AG04449 (cell line): ENCODE measurements around the gene UBE2O.

Source experiments
- CTCF ChIA-PET: fragments of 350-600 bp; formaldehyde crosslinking; extraction: SDS; loops from one replicate; lab custom pipeline; 2021; ENCODE audit warnings: antibody characterized with exemption; lab: Yijun Ruan, JAX
- POLR2A ChIA-PET: fragments of 400-600, 350-600 bp; formaldehyde crosslinking; extraction: SDS; loops from one replicate; lab custom pipeline; 2020; ENCODE audit warnings: antibody characterized with exemption, inconsistent platforms; lab: Yijun Ruan, JAX
- DNase-seq: peaks from one replicate; pipeline ENCODE4 v3.0.0-alpha.2; 2010; ENCODE audit warnings: low read depth, low spot score
- H3K4me3 ChIP-seq: 2 replicates; pipeline ENCODE4 v1.5.1; 2011; ENCODE audit warnings: low read depth, mild to moderate bottlenecking, control low read depth, low read length
- TF ChIP-seq, protein P1 (sequence below): IDR thresholded peaks from one replicate; pipeline ENCODE4 v1.5.1; 2011; ENCODE audit warnings: mild to moderate bottlenecking, moderate library complexity, low read length, control low read depth, inconsistent platforms; ENCODE audit not compliant: insufficient read depth; ENCODE audit errors: missing control alignments

The UBE2O gene

DNA sequence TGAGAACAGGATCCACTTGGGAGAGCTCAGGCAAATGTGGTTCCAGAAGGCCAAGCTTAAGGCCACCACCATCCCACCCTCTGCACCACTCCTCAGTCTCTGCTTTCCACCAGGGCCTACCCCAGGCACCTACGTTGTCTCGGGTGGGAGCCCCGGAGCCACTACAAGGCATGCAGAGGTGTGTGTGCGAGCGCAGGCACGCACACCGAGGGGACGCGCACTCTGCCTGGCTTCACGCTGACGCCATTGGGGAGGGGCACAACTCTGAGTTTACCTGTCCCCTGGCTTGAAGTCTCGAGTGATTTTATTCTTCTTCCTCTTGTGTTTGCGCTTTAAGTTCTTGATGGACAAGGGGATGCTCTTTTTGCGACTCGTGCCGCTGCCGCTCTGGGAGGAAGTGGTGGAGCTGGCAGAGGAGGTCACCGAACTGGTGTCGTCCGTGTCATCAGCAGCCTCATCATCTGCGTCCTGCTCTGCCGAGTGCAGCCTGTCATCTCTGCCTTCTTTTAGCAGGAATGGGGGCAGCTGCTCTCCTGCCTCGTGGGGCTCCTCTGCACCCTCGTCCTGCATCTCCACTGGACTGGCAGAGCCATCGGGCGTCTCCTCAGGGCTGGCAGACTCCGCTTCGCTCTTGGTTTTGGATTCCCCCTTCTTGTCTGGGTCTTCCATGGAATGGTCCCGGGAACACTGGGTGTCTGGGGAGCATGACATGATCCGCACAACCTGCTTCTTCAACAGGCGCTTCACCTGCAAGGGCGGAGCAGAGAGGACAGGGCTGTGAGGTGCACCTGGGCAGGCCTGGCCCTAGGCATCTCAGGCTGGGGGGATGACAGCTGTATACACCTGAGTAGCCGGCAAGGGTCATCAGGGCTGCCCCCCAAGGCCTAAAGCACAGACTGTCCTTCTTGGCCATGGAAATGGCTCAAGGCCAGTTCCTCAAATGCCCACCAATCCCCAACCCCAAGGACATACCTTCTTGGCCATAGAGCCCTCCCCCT is 53.5 kb downstream of the UBE2O start:
- no peak for DNase-seq
- POLR2A ChIA-PET: interaction anchor here (1.8 kb wide), 1 partner anchor 13 kb away, joined by 8 read pairs; no protein-coding TSS in a partner anchor
- TF ChIP-seq, protein P1, sequence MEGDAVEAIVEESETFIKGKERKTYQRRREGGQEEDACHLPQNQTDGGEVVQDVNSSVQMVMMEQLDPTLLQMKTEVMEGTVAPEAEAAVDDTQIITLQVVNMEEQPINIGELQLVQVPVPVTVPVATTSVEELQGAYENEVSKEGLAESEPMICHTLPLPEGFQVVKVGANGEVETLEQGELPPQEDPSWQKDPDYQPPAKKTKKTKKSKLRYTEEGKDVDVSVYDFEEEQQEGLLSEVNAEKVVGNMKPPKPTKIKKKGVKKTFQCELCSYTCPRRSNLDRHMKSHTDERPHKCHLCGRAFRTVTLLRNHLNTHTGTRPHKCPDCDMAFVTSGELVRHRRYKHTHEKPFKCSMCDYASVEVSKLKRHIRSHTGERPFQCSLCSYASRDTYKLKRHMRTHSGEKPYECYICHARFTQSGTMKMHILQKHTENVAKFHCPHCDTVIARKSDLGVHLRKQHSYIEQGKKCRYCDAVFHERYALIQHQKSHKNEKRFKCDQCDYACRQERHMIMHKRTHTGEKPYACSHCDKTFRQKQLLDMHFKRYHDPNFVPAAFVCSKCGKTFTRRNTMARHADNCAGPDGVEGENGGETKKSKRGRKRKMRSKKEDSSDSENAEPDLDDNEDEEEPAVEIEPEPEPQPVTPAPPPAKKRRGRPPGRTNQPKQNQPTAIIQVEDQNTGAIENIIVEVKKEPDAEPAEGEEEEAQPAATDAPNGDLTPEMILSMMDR: no peak
- H3K4me3 ChIP-seq: no peak overlapping the region
- CTCF ChIA-PET: interaction anchor here (0.6 to 32.3 kb wide), 20 partner anchors 7 to 257 kb away, joined by 3 to 851 read pairs (median 14); partner anchors contain the start of genes AANAT, PRPSAP1, QRICH2 and RHBDF2

DNA sequence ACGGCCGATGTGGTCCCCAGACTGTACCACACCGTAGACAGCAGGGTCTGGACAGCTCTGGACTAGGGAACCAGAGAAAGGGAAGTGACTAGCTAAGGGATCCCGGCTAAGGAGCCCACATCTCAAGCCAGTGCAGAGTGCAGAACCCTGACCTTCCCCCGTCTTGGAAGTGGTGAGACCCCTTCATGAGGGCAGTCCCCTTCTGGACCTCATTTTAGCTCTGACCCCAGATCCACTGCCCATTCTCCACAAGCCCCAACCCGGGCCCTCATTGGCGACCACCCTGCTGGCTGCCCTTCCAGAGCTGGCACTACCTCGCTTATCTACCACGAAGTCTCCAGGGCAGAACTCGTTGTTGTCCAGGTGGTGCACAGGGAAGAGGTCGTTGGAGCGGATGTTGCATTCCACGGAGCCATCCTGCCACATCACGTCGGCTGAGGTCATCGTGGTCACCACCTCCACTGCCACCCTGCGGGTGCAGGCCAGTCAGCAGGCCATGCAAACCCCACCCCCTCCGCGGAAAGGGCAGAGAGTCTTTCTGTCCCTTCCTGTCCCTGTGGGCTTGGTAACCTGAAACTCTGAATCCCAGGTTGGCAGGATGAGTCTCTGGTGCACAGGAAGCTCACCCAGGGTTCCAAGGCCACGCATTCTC is 54.3 kb downstream of the UBE2O start:
- TF ChIP-seq, protein P1: no peak
- POLR2A ChIA-PET: interaction anchor here (0.6 to 1.8 kb wide), 3 partner anchors 13 to 95 kb away, joined by 3 to 8 read pairs (median 3); no protein-coding TSS in a partner anchor
- no peak overlapping the region for H3K4me3 ChIP-seq
- DNase-seq: no peak
- CTCF ChIA-PET: interaction anchor here (0.6 to 32.3 kb wide), 38 partner anchors 6 to 385 kb away, joined by 3 to 851 read pairs (median 9); partner anchors contain the start of genes AANAT, PRPSAP1, QRICH2 and RHBDF2

DNA sequence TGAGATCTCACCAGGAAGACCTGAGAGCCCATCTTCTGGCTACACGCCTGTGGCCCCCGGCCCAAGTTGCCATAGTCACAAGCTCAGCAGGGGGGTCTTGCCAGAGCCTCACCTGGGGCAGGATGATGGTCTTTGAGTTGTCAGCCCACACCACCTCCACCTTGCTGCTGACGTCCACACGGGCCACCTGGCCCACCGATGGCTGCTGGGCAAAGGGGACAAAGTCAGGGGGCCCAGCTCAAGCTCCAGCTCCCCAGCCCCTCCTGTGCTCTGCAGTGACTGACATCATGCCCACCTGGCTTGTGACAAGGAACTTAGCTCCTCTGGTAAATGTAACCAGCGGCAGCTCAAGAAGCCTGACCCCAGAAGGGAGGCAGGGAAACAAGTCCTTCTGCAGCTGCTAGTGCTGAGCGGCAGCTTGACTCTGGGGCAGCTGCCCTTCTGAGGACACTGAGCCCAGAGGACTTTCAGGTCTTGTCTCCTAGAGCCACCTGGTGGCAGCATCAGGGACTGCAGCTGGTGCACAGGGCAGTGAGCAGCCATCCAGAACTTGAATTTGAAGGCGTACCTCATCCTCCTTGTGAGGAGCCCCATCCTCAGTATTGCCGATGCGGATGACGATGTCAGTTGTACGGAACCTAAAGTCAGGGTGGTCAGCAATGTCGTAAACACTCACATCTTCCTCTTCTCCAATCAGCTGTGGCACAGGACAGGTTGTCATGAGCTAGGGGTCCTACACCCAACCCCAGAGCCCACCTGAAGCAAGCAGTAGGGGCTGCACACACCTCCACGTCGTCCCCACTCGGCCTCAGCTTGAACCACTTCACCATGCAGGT is 55.0 kb downstream of the UBE2O start:
- no peak for DNase-seq
- ChIA-PET POLR2A (interaction anchor here (0.6 to 1.8 kb wide), 3 partner anchors 12 to 94 kb away, joined by 3 to 8 read pairs (median 3); no protein-coding TSS in a partner anchor), CTCF (interaction anchor here (0.6 to 32.3 kb wide), 45 partner anchors 5 to 384 kb away, joined by 3 to 851 read pairs (median 7); partner anchors contain the start of genes AANAT, PRPSAP1, QRICH2 and RHBDF2)
- no peak overlapping the region for H3K4me3 ChIP-seq
- TF ChIP-seq, protein P1: peak; percentile 93

- H3K4me3 ChIP-seq: no peak overlapping the region
- TF ChIP-seq, protein P1: no peak
- POLR2A ChIA-PET: interaction anchor here (1.8 kb wide), 1 partner anchor 11 kb away, joined by 8 read pairs; no protein-coding TSS in a partner anchor
- no peak for DNase-seq
- CTCF ChIA-PET: interaction anchor here (0.9 to 32.3 kb wide), 31 partner anchors 4 to 383 kb away, joined by 3 to 851 read pairs (median 9); partner anchors contain the start of genes PRPSAP1, QRICH2, RHBDF2 and SPHK1
These were observed 55.8 kb downstream of the UBE2O start for GRCh38 chr17:76397184-76397583.

- no peak overlapping the region for H3K4me3 ChIP-seq
- DNase-seq: no peak
- TF ChIP-seq, protein P1: no peak
- ChIA-PET CTCF (interaction anchor here (1.1 to 32.3 kb wide), 9 partner anchors 3 to 117 kb away, joined by 3 to 851 read pairs (median 19); partner anchors contain the start of genes QRICH2, SPHK1 and UBE2O), POLR2A (no interaction called here)
These were observed 57.0 kb downstream of the UBE2O start for GRCh38 chr17:76395980-76396379.
